Stomach (tissue), 4 donors: ENCODE data around the gene C2orf69.

Source experiments
- POLR2A ChIP-seq, 4 donors: fragments of 450-650 bp; IDR thresholded peaks; one replicate each; pipeline ENCODE4 v1.6.1; 2016; ENCODE audit warnings: antibody characterized with exemption in 4 of 4, control low read depth in 2 of 4, mild to moderate bottlenecking in 1 of 4, moderate library complexity in 1 of 4
- TF ChIP-seq, protein P1 (sequence below), 7 experiments: fragments of 450-650 bp in 4 of 7; fragments of 200-600 bp in 3 of 7; sonication (generic) in 3 of 7; IDR thresholded peaks; one replicate each; pipeline ENCODE4 v1.5.1; 2016 to 2019; ENCODE audit warnings: antibody characterized with exemption in 7 of 7, control low read depth in 2 of 7, mild to moderate bottlenecking in 1 of 7

- TF ChIP-seq, protein P1, sequence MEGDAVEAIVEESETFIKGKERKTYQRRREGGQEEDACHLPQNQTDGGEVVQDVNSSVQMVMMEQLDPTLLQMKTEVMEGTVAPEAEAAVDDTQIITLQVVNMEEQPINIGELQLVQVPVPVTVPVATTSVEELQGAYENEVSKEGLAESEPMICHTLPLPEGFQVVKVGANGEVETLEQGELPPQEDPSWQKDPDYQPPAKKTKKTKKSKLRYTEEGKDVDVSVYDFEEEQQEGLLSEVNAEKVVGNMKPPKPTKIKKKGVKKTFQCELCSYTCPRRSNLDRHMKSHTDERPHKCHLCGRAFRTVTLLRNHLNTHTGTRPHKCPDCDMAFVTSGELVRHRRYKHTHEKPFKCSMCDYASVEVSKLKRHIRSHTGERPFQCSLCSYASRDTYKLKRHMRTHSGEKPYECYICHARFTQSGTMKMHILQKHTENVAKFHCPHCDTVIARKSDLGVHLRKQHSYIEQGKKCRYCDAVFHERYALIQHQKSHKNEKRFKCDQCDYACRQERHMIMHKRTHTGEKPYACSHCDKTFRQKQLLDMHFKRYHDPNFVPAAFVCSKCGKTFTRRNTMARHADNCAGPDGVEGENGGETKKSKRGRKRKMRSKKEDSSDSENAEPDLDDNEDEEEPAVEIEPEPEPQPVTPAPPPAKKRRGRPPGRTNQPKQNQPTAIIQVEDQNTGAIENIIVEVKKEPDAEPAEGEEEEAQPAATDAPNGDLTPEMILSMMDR (IDR thresholded peaks at IDR 0.05), result no peak
- no peak for TF ChIP-seq POLR2A (IDR thresholded peaks at IDR 0.05)
Measured at GRCh38 chr2:199968126-199968525, 57.0 kb downstream of the C2orf69 start.
